Dermis blood vessel endothelial cell (primary cell): Measurements from ENCODE around the gene PPP1R15B. TPM values are rescaled to one million over a fixed set of nuclear protein-coding genes. Genes with fewer than 3 reads are reported as not detected.
A peak's percentile ranks its signal among the peaks of the same experiment; 100 is the strongest.
"Not testable (repeated sequence)": the region's sequence is repeated elsewhere in the genome, so short reads cannot be mapped to it uniquely, and the experiment has no call there.

Experiments
- DNase-seq: peaks from one replicate; pipeline ENCODE4 v3.0.0; 2010
- total RNA-seq: library from RNA; depleted of rRNA; stranded (reverse); fragments of >200 nt; gene quantifications from 2 replicates; pipeline ENCODE4 v1.2.3, GENCODE V29; 2014

PPP1R15B gene
- total RNA-seq, 1 donor from 2014 or later = 28.2 TPM

GRCh38 chr1:204443260-204443619 is 31.6 kb upstream of the PPP1R15B start:
- DNase-seq = no peak

GRCh38 chr1:204442376-204443259 is 31.0 kb upstream of the PPP1R15B start:
- no peak for DNase-seq

- peak; percentile 89 for DNase-seq
These were observed 29.9 kb upstream of the PPP1R15B start for GRCh38 chr1:204441558-204441957.

- DNase-seq = no peak
These were observed 28.2 kb upstream of the PPP1R15B start for GRCh38 chr1:204439621-204440375.

GRCh38 chr1:204438628-204439027 is 27.0 kb upstream of the PPP1R15B start:
- DNase-seq = peak; percentile 76

GRCh38 chr1:204437796-204438570 is 26.4 kb upstream of the PPP1R15B start:
- no peak for DNase-seq

- DNase-seq = no peak
These were observed 24.3 kb upstream of the PPP1R15B start for GRCh38 chr1:204435872-204436271.

GRCh38 chr1:204435381-204435831 is 23.8 kb upstream of the PPP1R15B start:
- no peak for DNase-seq

- DNase-seq = no peak
These were observed 22.6 kb upstream of the PPP1R15B start for GRCh38 chr1:204434116-204434755.

GRCh38 chr1:204432708-204433107 is 21.1 kb upstream of the PPP1R15B start:
- no peak for DNase-seq

GRCh38 chr1:204431310-204432184 is 19.9 kb upstream of the PPP1R15B start:
- peak; percentile 94 for DNase-seq

GRCh38 chr1:204429746-204430145 is 18.1 kb upstream of the PPP1R15B start:
- DNase-seq = no peak

GRCh38 chr1:204426971-204427701 is 15.5 kb upstream of the PPP1R15B start:
- DNase-seq = no peak

- DNase-seq = no peak
These were observed 14.9 kb upstream of the PPP1R15B start for GRCh38 chr1:204426474-204426873.

GRCh38 chr1:204426035-204426436 is 14.4 kb upstream of the PPP1R15B start:
- no peak for DNase-seq

- DNase-seq = no peak
These were observed 13.0 kb upstream of the PPP1R15B start for GRCh38 chr1:204424621-204425020.

- not testable (repeated sequence) for DNase-seq
These were observed 10.6 kb upstream of the PPP1R15B start for GRCh38 chr1:204422061-204422705.

GRCh38 chr1:204421441-204421840 is 9.8 kb upstream of the PPP1R15B start:
- DNase-seq = no peak

- no peak for DNase-seq
These were observed 8.7 kb upstream of the PPP1R15B start for GRCh38 chr1:204420039-204421004.
